Measurements from ENCODE around the gene HOXB8.

GRCh38 chr17:48647963-48648245 is 32.8 kb upstream of the HOXB8 start:
- no peak for TF ChIP-seq CTCF (IDR thresholded peaks at IDR 0.05)
- no peak for TF ChIP-seq POLR2A (IDR thresholded peaks at IDR 0.05)
